ENCODE measurements around the gene IDI1. TPM values are rescaled to one million over a fixed set of nuclear protein-coding genes. Genes with fewer than 3 reads are reported as not detected.

Gene IDI1
- total and polyA plus RNA-seq, 2 experiments from 2014 or later = 33.7 to 42.9 TPM

DNA sequence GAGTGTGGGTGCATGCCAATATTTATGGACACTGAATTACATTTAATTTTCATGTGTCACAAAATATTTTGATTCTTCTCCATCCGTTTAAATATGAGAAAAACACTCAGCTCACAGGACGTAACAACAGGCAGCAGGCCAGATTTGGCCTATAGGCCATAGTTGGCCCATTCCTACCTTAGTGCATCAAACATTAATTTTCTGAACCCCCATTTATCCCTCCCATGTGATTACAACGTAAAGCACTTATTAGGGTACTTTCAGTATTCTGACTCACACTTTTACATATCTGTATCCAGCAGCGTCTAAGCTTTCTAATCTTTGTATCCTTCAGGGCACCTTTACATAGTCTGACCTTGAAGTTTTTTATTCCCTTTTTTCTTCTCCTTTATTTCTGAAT, 4.0 kb downstream of the IDI1 start:
- Histone ChIP-seq H3K9ac (no peak overlapping the region), H3K27me3 (replicated peaks; ENCODE audit: insufficient read depth) (no peaks in the 10 kb centered on the region), H3K36me3 (ENCODE audit: low read depth) (peaks cover 30% of the 10 kb centered on the region), H3K4me1 (ENCODE audit: insufficient read depth) (peaks cover 5% of the 10 kb centered on the region; the same call in 1 of the 2 replicates), H3K9me2 (ENCODE audit: insufficient read depth) (no peaks in the 10 kb centered on the region), H3F3A (ENCODE audit: insufficient read depth) (peaks cover 11% of the 10 kb centered on the region; the same call in 1 of the 2 replicates), H3K9me3 (ENCODE audit: low read depth) (no peaks in the 10 kb centered on the region), H4K20me1 (ENCODE audit: insufficient read depth) (no peaks in the 10 kb centered on the region), H3K79me2 (ENCODE audit: insufficient read depth) (peaks cover 54% of the 10 kb centered on the region), H3K4me2 (ENCODE audit: unreplicated experiment) (no peak overlapping the region), H3K4me3 (no peak overlapping the region), H2AFZ (no peak overlapping the region), H3K27ac (no peak overlapping the region)
- in situ Hi-C loops (cut with MboI) = no loop called here
- TF ChIP-seq EZH2phosphoT487 (IDR thresholded peaks at IDR 0.05; ENCODE audit: insufficient read depth, low read depth) = no peak
- no peak for TF ChIP-seq EZH2 (IDR thresholded peaks at IDR 0.05; ENCODE audit: insufficient read depth, poor library complexity, severe bottlenecking)
- WGBS, 2 experiments (ENCODE audit: low coverage in 1 of 2, low lambda C conversion rate in 2 of 2, missing lambda C conversion rate in 2 of 2) = 66 to 67% methylated on average over 4 of the region's 4 CpGs
- no peak for DNase-seq

GRCh38 chr10:1044146-1044545, 4.8 kb downstream of the IDI1 start:
- Histone ChIP-seq H3K9me3 (ENCODE audit: low read depth) (no peaks in the 10 kb centered on the region), H2AFZ (no peak overlapping the region), H3K4me2 (ENCODE audit: unreplicated experiment) (no peak overlapping the region), H3F3A (ENCODE audit: insufficient read depth) (0 out of 2 replicates have a peak, but pooled peaks cover 5% of the 10 kb centered on the region), H3K27me3 (replicated peaks; ENCODE audit: insufficient read depth) (no peaks in the 10 kb centered on the region), H3K36me3 (ENCODE audit: low read depth) (peaks cover 30% of the 10 kb centered on the region), H3K9ac (no peak overlapping the region), H4K20me1 (ENCODE audit: insufficient read depth) (no peaks in the 10 kb centered on the region), H3K27ac (no peak overlapping the region), H3K4me3 (no peak overlapping the region), H3K79me2 (ENCODE audit: insufficient read depth) (peaks cover 51% of the 10 kb centered on the region), H3K4me1 (ENCODE audit: insufficient read depth) (peaks cover 3% of the 10 kb centered on the region; the same call in 1 of the 2 replicates), H3K9me2 (ENCODE audit: insufficient read depth) (no peaks in the 10 kb centered on the region)
- no peak for DNase-seq
- no peak for TF ChIP-seq EZH2 (IDR thresholded peaks at IDR 0.05; ENCODE audit: insufficient read depth, poor library complexity, severe bottlenecking)
- no peak for TF ChIP-seq EZH2phosphoT487 (IDR thresholded peaks at IDR 0.05; ENCODE audit: insufficient read depth, low read depth)
- WGBS, 2 experiments (ENCODE audit: low coverage in 1 of 2, low lambda C conversion rate in 2 of 2, missing lambda C conversion rate in 2 of 2) = 78 to 88% methylated on average over 4 of the region's 4 CpGs
- in situ Hi-C loops (cut with MboI) = no loop called here

DNA sequence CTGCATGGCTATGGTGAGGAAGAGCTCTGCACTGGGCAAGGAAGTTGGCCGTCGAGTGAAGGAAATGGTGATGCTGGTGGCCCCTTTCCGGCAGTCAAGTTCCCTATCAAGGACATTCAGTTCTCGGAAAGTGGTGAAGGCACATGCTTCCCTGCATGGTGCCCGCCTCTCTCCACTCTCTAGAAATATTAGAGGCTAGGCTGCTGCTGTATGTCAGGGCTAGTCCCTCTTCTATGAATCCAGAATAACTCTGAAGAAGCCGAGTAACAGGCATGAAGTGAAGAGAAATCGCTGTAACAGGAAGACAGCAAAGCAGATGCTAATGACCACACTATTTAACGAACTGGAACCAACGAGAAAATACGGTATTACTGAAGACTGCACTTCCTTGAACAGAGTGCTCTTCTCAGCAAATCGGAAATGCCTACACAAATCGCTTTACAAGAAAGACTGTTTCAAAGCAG, 5.4 kb downstream of the IDI1 start:
- Histone ChIP-seq H3K4me1 (ENCODE audit: insufficient read depth) (peaks cover 3% of the 10 kb centered on the region; the same call in 1 of the 2 replicates), H3K79me2 (ENCODE audit: insufficient read depth) (peaks cover 51% of the 10 kb centered on the region), H3K9me2 (ENCODE audit: insufficient read depth) (no peaks in the 10 kb centered on the region), H3K27ac (no peak overlapping the region), H3K27me3 (replicated peaks; ENCODE audit: insufficient read depth) (no peaks in the 10 kb centered on the region), H3K4me2 (ENCODE audit: unreplicated experiment) (no peak overlapping the region), H4K20me1 (ENCODE audit: insufficient read depth) (no peaks in the 10 kb centered on the region), H3F3A (ENCODE audit: insufficient read depth) (0 out of 2 replicates have a peak, but pooled peaks cover 5% of the 10 kb centered on the region), H3K4me3 (no peak overlapping the region), H2AFZ (no peak overlapping the region), H3K9me3 (ENCODE audit: low read depth) (no peaks in the 10 kb centered on the region), H3K9ac (no peak overlapping the region), H3K36me3 (ENCODE audit: low read depth) (peaks cover 30% of the 10 kb centered on the region)
- TF ChIP-seq EZH2phosphoT487 (IDR thresholded peaks at IDR 0.05; ENCODE audit: insufficient read depth, low read depth) = no peak
- no peak for TF ChIP-seq EZH2 (IDR thresholded peaks at IDR 0.05; ENCODE audit: insufficient read depth, poor library complexity, severe bottlenecking)
- DNase-seq = no peak
- 86 to 91% methylated on average over 12 of the region's 12 CpGs for WGBS, 2 experiments (ENCODE audit: low coverage in 1 of 2, low lambda C conversion rate in 2 of 2, missing lambda C conversion rate in 2 of 2)
- in situ Hi-C loops (cut with MboI) = no loop called here

- Histone ChIP-seq H3K36me3 (ENCODE audit: low read depth) (peaks cover 30% of the 10 kb centered on the region), H3K4me1 (ENCODE audit: insufficient read depth) (no peaks in the 10 kb centered on the region), H3K9ac (no peak overlapping the region), H2AFZ (no peak overlapping the region), H4K20me1 (ENCODE audit: insufficient read depth) (no peaks in the 10 kb centered on the region), H3K79me2 (ENCODE audit: insufficient read depth) (peaks cover 38% of the 10 kb centered on the region), H3K4me3 (no peak overlapping the region), H3K27me3 (replicated peaks; ENCODE audit: insufficient read depth) (no peaks in the 10 kb centered on the region), H3K9me3 (ENCODE audit: low read depth) (no peaks in the 10 kb centered on the region), H3K4me2 (ENCODE audit: unreplicated experiment) (no peak overlapping the region), H3F3A (ENCODE audit: insufficient read depth) (peaks cover 14% of the 10 kb centered on the region; the same call in 1 of the 2 replicates), H3K9me2 (ENCODE audit: insufficient read depth) (no peaks in the 10 kb centered on the region), H3K27ac (no peak overlapping the region)
- TF ChIP-seq EZH2phosphoT487 (IDR thresholded peaks at IDR 0.05; ENCODE audit: insufficient read depth, low read depth) = no peak
- TF ChIP-seq EZH2 (IDR thresholded peaks at IDR 0.05; ENCODE audit: insufficient read depth, poor library complexity, severe bottlenecking) = no peak
- in situ Hi-C loops (cut with MboI) = no loop called here
- no peak for DNase-seq
- 94 to 96% methylated on average over 9 of the region's 9 CpGs for WGBS, 2 experiments (ENCODE audit: low coverage in 1 of 2, low lambda C conversion rate in 2 of 2, missing lambda C conversion rate in 2 of 2)
Measured at GRCh38 chr10:1041514-1041913, 7.4 kb downstream of the IDI1 start.
